Osteoblast (primary cell): Measurements from ENCODE around the gene ADCY3. TPM values are rescaled to one million over a fixed set of nuclear protein-coding genes. Genes with fewer than 3 reads are reported as not detected.

ENCODE experiments used
- DNase-seq: peaks from one replicate; pipeline ENCODE4 v3.0.0; 2011; ENCODE audit warnings: low spot score, mixed read lengths; ENCODE audit not compliant: insufficient read length; ENCODE audit errors: missing footprints
- H2AFZ ChIP-seq: 2 replicates; pipeline ENCODE4 v1.6.0; 2011; ENCODE audit warnings: mild to moderate bottlenecking, low read length
- H3K27ac ChIP-seq: 2 replicates; pipeline ENCODE4 v1.5.1; 2011; ENCODE audit warnings: mild to moderate bottlenecking, low read depth, low read length, moderate library complexity
- H3K27me3 ChIP-seq: 2 replicates; pipeline ENCODE4 v1.6.0; 2012; ENCODE audit warnings: mild to moderate bottlenecking, control low read depth, inconsistent platforms, low read length, moderate library complexity; ENCODE audit not compliant: insufficient read depth
- H3K36me3 ChIP-seq: 2 replicates; pipeline ENCODE4 v1.5.1; 2011; ENCODE audit warnings: mild to moderate bottlenecking, low read length, control low read depth, moderate library complexity; ENCODE audit not compliant: insufficient read depth
- H3K4me1 ChIP-seq: 2 replicates; pipeline ENCODE4 v1.5.1; 2011; ENCODE audit warnings: mild to moderate bottlenecking, low read length, control low read depth, moderate library complexity; ENCODE audit not compliant: insufficient read depth
- H3K4me2 ChIP-seq: 2 replicates; pipeline ENCODE4 v1.6.0; 2011; ENCODE audit warnings: mild to moderate bottlenecking, low read length; ENCODE audit not compliant: insufficient read depth
- H3K4me3 ChIP-seq: fragments of 200-600 bp; sonication (generic); 3 replicates; pipeline ENCODE4 v1.5.1; 2012; ENCODE audit warnings: mild to moderate bottlenecking, low read length, inconsistent platforms; ENCODE audit not compliant: insufficient read depth
- H3K79me2 ChIP-seq: 2 replicates; pipeline ENCODE4 v1.6.0; 2012; ENCODE audit warnings: mild to moderate bottlenecking, low read length, control low read depth, inconsistent platforms; ENCODE audit not compliant: insufficient read depth
- H3K9me3 ChIP-seq: 2 replicates; pipeline ENCODE4 v1.5.1; 2011; ENCODE audit warnings: low read depth, low read length, control low read depth
- H4K20me1 ChIP-seq: 2 replicates; pipeline ENCODE4 v1.6.0; 2012; ENCODE audit warnings: mild to moderate bottlenecking, low read length, control low read depth; ENCODE audit not compliant: insufficient read depth
- CTCF ChIP-seq: IDR thresholded peaks from 2 replicates; pipeline ENCODE4 v1.5.1; 2011; ENCODE audit warnings: mild to moderate bottlenecking, low read depth, low read length, moderate library complexity; ENCODE audit errors: extremely low read depth
- total RNA-seq: library from RNA; depleted of rRNA; stranded (reverse); fragments of >200 nt; gene quantifications from 2 replicates; pipeline ENCODE4 v1.2.3, GENCODE V29; 2012

Gene ADCY3
- total RNA-seq, 1 donor, result 47.4 TPM

DNA sequence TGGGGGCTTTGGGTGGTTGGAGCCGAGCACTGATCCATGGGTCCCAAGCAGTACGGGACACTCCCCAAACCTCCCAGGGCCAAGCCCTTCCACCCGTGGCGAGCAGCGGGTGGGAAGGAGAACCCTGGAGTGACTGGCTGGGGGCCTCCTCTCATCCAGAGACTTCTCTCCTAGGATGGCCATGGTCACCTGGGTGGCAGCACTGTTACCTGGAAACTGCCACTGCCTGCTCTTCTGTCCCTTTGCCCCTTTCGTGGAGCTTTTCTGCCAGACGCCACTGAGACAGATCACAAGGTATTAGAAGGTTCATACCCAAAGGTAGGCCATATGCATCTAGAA lies 99.9 kb downstream of the ADCY3 start:
- Histone ChIP-seq H3K4me3 (no peak overlapping the region), H3K36me3 (peaks cover 53% of the 10 kb centered on the region), H3K27me3 (no peaks in the 10 kb centered on the region), H3K27ac (no peak overlapping the region), H3K9me3 (no peaks in the 10 kb centered on the region), H2AFZ (no peak overlapping the region), H3K4me1 (peaks cover 22% of the 10 kb centered on the region), H3K79me2 (peaks cover 13% of the 10 kb centered on the region), H3K4me2 (no peak overlapping the region), H4K20me1 (no peaks in the 10 kb centered on the region)
- DNase-seq, result peak; percentile 42
- no peak for TF ChIP-seq CTCF

GRCh38 chr2:24819442-24820174 lies 100.4 kb downstream of the ADCY3 start:
- peak; percentile 3 for DNase-seq
- peaks cover 55% of the 10 kb centered on the region for H3K36me3 ChIP-seq

DNA sequence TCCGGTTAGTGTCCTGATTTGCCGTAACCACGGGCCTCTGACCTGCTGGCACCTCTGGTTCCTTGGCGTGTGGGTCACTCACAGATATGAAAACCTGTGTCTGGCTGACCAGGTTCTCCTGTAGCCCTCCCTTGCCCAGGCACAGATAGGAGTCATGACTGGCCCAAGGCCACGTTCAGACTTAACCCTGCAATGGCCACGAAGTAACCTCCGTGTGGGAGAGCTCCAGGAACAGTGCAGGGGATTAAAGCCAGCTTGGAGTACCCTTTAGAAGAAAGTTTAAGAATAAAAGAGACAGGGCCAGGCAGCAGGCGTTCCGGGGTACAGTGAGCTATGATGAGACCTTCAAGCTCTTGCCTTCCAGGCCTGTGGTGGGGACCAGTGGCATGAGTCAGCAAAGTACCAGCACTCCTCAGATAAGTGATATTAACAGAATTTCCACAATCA lies 101.3 kb downstream of the ADCY3 start:
- Histone ChIP-seq H3K4me2 (no peak overlapping the region), H3K9me3 (no peaks in the 10 kb centered on the region), H3K27me3 (no peaks in the 10 kb centered on the region), H3K27ac (peak overlapping the region; percentile 48), H4K20me1 (no peaks in the 10 kb centered on the region), H3K79me2 (peaks cover 22% of the 10 kb centered on the region), H3K4me3 (no peak overlapping the region), H3K4me1 (peaks cover 22% of the 10 kb centered on the region), H2AFZ (peak overlapping the region; percentile 44), H3K36me3 (peaks cover 51% of the 10 kb centered on the region)
- TF ChIP-seq CTCF, result no peak
- DNase-seq, result peak; percentile 84

More at GRCh38 chr2:24819442-24820174, 100.4 kb downstream of the ADCY3 start:
- peaks cover 22% of the 10 kb centered on the region for H3K4me1 ChIP-seq
- H4K20me1 ChIP-seq, result no peaks in the 10 kb centered on the region
- peaks cover 14% of the 10 kb centered on the region for H3K79me2 ChIP-seq
- no peak overlapping the region for H3K4me3 ChIP-seq
- H3K27me3 ChIP-seq, result no peaks in the 10 kb centered on the region
- H3K9me3 ChIP-seq, result no peaks in the 10 kb centered on the region
- TF ChIP-seq CTCF, result no peak
- H3K27ac ChIP-seq, result peak overlapping the region; percentile 48
- no peak overlapping the region for H3K4me2 ChIP-seq
- H2AFZ ChIP-seq, result no peak overlapping the region

- DNase-seq, result peak; percentile 91
- Histone ChIP-seq H3K9me3 (no peaks in the 10 kb centered on the region), H2AFZ (peak overlapping the region; percentile 4), H3K27ac (peak overlapping the region; percentile 78), H3K4me1 (peaks cover 22% of the 10 kb centered on the region), H3K36me3 (peaks cover 48% of the 10 kb centered on the region), H3K4me2 (peak overlapping the region; percentile 3), H3K79me2 (peaks cover 41% of the 10 kb centered on the region), H3K4me3 (no peak overlapping the region), H3K27me3 (no peaks in the 10 kb centered on the region), H4K20me1 (no peaks in the 10 kb centered on the region)
- no peak for TF ChIP-seq CTCF
These were observed 103.2 kb downstream of the ADCY3 start for GRCh38 chr2:24816884-24817283.
